ENCODE results near the gene ISCU.
A peak's percentile ranks its signal among the peaks of the same experiment; 100 is the strongest.

The ISCU gene

DNA sequence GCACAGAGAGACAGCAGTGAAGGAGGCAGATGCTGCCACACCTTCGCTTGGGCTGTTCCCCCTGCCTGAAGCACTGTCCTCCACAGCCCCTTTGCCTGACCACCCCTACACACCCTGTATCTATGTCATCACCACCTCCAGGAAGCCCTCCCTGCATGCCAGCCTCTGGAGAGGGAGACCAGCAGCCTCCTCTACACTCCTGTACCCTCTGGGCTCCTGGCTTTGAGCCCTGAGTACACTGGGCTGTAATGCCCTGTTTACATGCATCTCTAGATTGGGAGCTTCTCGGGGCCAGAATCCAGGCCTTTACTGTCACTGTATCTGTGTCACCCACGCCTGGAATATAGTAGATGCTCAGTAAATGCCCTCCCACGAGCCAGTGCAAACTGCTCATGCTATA lies 41.3 kb downstream of the ISCU start:
- DNase-seq (ENCODE audit: low spot score) = no peak

- no peak for DNase-seq (ENCODE audit: low spot score)
Measured at GRCh38 chr12:108604208-108604941, 42.0 kb downstream of the ISCU start.

DNA sequence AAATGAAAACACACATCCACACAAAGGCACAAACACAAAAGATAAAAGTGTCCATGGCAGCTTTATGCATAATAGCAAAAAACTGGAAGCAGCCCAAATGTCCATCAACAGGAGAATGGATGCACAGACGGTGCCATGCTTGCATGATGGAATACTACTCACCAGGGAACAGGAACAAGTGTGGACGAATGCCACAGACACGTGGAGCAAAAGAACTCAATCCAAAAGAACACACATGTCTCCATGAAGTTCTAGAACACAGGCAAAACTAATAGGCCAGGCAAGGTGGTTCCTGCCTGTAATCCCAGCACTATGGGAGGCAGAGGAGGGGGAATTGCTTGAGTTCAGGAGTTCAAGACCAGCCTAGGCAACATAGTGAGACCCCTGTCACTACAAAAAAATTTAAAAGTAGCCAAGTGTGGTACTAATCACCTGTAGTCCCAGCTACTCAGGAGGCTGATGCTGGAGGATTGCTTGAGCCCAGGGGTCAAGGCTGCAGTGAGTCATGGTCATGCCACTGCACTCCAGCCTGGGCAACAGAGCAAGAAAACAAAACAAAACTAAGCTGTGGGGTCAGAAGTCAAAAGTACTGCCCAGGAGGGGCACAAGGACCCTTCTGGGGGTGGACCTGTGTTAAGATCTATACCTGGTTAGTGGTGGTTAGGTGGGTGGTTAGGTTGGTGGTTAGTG lies 42.7 kb downstream of the ISCU start:
- no peak for DNase-seq (ENCODE audit: low spot score)

DNA sequence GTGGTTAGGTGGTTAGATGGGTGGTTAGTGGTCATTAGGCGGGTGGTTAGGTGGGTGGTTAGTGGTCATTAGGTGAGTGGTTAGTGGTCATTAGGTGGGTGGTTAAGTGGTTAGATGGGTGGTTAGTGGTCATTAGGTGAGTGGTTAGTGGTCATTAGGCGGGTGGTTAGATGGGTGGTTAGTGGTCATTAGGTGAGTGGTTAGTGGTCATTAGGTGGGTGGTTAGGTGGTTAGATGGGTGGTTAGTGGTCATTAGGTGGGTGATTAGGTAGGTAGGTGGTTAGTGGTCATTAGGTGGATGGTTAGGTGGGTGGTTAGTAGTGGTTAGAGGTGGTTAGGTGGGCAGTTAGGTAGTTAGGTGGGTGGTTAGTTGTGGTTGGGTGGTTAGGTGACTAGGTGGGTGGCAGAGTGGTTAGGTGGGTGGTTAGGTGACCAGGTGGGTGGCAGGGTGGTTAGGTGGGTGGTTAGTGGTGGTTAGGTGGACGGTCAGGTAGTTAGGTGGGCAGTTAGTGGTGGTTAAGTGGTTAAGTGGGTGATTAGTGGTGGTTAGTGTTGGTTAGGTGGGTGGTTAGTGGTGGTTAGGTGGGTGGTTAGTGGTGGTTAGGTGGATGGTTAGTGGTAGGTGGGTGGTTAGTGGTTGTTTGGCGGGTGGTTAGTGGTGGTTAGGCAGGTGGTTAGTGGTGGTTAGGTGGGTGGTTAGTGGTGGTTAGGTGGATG lies 43.5 kb downstream of the ISCU start:
- DNase-seq (ENCODE audit: low spot score) = no peak

- DNase-seq (ENCODE audit: low spot score) = no peak
Measured at GRCh38 chr12:108606492-108606891, 44.1 kb downstream of the ISCU start.

- DNase-seq (ENCODE audit: low spot score) = no peak
Measured at GRCh38 chr12:108607981-108608600, 45.7 kb downstream of the ISCU start.

DNA sequence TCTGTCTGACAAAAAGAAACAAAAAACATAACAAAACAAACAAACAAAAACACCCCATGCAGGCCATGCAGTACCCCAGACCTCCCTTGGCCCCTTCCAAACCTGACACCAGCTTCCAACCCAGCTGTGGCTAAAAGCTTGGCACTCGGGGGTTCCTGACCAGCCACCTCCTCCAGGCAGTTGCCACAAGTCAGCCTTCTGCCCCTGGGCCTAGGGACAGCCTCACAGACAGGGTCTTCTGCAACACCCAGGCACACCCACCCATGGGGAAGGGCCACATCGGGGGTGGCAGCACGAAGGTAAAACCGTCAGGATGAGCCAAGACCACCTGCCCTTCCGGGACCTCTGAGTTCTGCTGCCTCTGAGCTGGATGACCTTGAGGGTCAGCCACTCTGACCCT lies 46.2 kb downstream of the ISCU start:
- no peak for DNase-seq (ENCODE audit: low spot score)

DNA sequence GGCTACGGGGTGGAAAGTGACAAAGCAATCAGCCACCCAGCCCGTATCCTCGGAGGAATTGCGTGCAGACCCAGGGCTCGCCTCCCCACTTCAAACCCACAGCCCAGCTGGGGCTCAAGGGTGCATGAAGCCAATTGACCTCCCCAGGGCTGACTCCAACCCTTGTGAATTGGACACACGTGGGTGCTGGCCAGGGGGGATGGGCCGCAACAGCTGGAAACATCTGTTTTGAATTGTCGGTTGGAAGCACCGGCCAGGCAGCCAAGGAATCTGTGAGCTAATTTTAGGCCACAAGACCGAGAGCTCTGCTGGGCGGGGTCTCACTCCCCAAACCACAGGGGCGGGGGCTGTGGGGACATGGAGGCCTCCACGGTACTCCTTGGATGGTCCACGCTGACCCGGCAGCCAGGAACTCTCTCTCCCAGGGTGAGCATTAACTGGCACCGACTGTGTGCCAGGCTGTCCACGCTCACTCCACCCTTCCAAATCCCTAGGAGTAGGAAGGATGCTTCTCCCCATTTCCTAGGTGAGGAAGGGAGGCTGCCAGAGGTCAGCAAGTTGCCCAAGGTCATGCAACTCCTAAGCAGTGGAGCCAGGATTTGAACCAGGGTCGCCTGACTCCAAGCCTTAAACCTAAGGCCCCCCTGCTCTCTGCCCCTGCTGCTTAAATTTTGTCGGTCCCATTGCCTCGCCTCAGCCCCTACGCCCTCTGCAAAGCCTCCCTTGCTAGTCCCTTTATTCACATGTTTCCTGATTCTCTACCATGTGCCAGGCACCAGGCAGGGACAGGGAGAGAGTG lies 47.3 kb downstream of the ISCU start:
- no peak for DNase-seq (ENCODE audit: low spot score)

- DNase-seq (ENCODE audit: low spot score) = no peak
Measured at GRCh38 chr12:108610336-108610815, 48.0 kb downstream of the ISCU start.

GRCh38 chr12:108610856-108611605 lies 48.6 kb downstream of the ISCU start:
- no peak for DNase-seq (ENCODE audit: low spot score)

- DNase-seq (ENCODE audit: low spot score) = peak; percentile 71
Measured at GRCh38 chr12:108611884-108612415, 49.6 kb downstream of the ISCU start.

- DNase-seq (ENCODE audit: low spot score) = no peak
Measured at GRCh38 chr12:108612788-108613282, 50.4 kb downstream of the ISCU start.

DNA sequence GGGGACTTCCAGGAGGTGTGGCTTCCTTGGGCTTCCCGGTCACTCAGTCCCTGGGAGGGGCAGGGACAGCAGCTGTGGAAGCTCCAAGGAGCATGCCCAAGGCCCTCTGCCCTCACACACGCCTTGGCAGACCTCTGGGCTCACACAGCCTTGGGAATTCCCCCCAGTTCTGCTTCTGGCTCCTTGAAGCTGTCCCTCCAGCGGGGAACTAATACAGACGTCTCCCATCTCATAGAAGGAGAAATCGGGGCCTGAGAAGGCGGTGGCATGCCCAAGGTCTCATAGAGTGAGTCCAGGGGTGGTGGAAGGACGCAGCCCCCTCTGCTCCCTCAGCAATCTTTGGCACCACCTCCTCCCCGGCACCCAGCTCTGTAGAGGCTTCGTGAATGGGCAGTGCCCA lies 51.2 kb downstream of the ISCU start:
- DNase-seq (ENCODE audit: low spot score) = no peak

- no peak for DNase-seq (ENCODE audit: low spot score)
Measured at GRCh38 chr12:108614041-108614440, 51.6 kb downstream of the ISCU start.

- no peak for DNase-seq (ENCODE audit: low spot score)
Measured at GRCh38 chr12:108614639-108615038, 52.2 kb downstream of the ISCU start.

- DNase-seq (ENCODE audit: low spot score) = no peak
Measured at GRCh38 chr12:108615918-108616317, 53.5 kb downstream of the ISCU start.

DNA sequence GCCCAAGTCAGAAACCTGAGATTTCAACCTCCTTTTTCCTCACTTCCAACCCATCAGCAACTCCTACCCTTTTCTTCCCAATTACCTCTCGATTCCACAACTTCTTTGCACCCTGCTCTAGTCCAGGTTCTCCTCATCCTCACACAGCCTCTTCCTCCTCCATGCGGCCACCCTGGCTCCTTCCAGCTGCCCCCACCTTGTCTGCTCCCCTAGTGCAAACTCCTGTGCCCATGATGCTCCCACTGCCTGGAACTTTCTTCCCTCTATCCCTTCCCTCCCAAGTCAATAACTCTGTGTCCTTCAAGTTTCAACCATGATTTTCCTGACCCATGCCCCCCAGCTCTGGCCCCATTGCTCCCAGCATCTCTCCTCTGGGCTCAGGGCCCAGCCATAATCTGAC lies 54.0 kb downstream of the ISCU start:
- DNase-seq (ENCODE audit: low spot score) = no peak

DNA sequence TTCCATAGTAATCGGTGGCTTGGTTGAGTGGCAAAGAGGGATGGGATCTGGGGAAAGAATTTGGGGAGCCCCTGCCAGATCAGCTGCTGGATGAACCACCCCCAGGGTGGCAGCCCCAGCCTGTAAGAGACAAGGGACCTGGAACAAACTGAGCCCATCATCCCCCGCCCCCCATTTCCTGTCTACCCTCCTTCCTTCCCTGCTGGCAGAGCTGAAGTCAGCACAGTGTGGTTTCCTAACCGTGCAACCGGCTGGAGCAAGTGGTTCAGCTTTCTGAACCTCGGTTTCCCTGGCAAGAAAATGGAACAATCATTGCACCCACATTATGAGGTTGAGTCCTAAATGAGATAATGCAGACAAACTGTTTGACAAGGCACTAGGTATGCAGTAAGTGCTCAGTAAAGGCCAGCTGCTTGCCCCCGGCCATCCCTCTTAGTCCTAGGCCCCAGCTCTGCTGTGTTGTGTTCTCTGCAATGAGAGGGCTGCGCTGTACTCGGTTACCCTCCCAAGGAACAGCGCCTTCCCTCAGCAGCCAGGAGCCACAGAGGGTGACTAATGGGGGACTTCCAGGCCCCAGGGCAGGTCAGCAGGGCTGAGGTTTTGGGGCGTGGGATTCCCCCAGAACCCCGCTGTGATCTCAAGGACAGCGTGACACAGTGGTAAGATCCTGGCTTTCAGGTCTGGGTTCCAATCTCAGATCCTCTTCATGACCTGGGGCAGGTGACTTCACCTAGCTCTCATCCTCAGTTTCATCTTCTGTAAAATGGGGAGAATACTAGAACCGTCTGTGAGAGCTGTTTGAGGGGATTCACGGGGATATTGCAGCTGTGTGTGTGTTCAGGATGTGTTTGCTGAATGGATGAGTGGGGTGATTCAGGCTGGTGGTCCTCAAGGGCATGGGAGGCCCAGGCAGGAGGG lies 54.8 kb downstream of the ISCU start:
- DNase-seq (ENCODE audit: low spot score) = peak; percentile 92
